HepG2 (cell line): Measurements from ENCODE around the gene STRN4. TPM values are rescaled to one million over a fixed set of nuclear protein-coding genes. Genes with fewer than 3 reads are reported as not detected.

Experiments
- ATAC-seq: fragments of 200-7000 bp; cut with Tn5 transposase; 3 replicates; pipeline ENCODE4 v1.9.1; 2020; ENCODE audit warnings: mild to moderate bottlenecking, moderate library complexity
- BruUV-seq: library from RNA; stranded (reverse); fragments of 400-500 nt; replicated peaks from 2 replicates; lab custom pipeline; 2021; lab: Mats Ljungman, UMichigan
- CTCF ChIA-PET: fragments of 300-600 bp; formaldehyde crosslinking; extraction: SDS; loops from one replicate; lab custom pipeline; 2021; ENCODE audit warnings: low total read pairs, inconsistent platforms, low intra/inter-chr PET ratio; lab: Yijun Ruan, JAX
- POLR2A ChIA-PET: fragments of 350-600 bp; sonication (Branson Sonifier 250); formaldehyde crosslinking; loops from one replicate; lab custom pipeline; 2020; ENCODE audit warnings: antibody characterized with exemption, inconsistent platforms; lab: Yijun Ruan, JAX
- DNase-seq: peaks from one replicate; pipeline ENCODE4 v3.0.0-alpha.2; 2015; ENCODE audit warnings: low spot score
- FAIRE-seq: peaks from 3 replicates; lab custom pipeline; 2011; peaks lifted over from hg19 to GRCh38; lab: Jason Lieb, UNC
- H2AFZ ChIP-seq: one replicate; pipeline ENCODE4 v1.6.1; 2011; ENCODE audit warnings: low read length, inconsistent platforms
- H3K27ac ChIP-seq: fragments of 300-600 bp; 3 replicates; pipeline ENCODE4 v1.8.0; 2011; ENCODE audit warnings: mixed run types, mild to moderate bottlenecking, mixed read lengths, low read length, inconsistent platforms; ENCODE audit not compliant: insufficient read depth; ENCODE audit errors: extremely low read length
- H3K27me3 ChIP-seq, 2 experiments: fragments of 200-600 bp in 1 of 2; 2 replicates in 1 of 2; 3 replicates in 1 of 2; pipeline versions ENCODE4 v1.6.0 to v1.8.0; 2011; ENCODE audit warnings: low read length in 2 of 2, mild to moderate bottlenecking in 2 of 2, moderate library complexity in 2 of 2, inconsistent platforms in 1 of 2; ENCODE audit not compliant: insufficient read depth in 2 of 2, control insufficient read depth in 1 of 2
- H3K36me3 ChIP-seq, 2 experiments: fragments of 200-600 bp in 1 of 2; replicated peaks in 1 of 2; 2 replicates in 1 of 2; 3 replicates in 1 of 2; pipeline versions ENCODE4 v1.5.1 to v1.8.0; 2011; ENCODE audit warnings: low read length in 2 of 2, inconsistent platforms in 1 of 2; ENCODE audit not compliant: insufficient read depth in 2 of 2, control insufficient read depth in 1 of 2
- H3K4me1 ChIP-seq: 2 replicates; pipeline ENCODE4 v1.5.1; 2012; ENCODE audit warnings: low read length, inconsistent platforms; ENCODE audit not compliant: insufficient read depth
- H3K4me2 ChIP-seq: 2 replicates; pipeline ENCODE4 v1.6.0; 2011; ENCODE audit warnings: low read depth, low read length, inconsistent platforms
- H3K4me3 ChIP-seq, 3 experiments: fragments of 200-600 bp in 1 of 3; sonication (generic), shearing (Covaris generic) in 1 of 3; replicated peaks in 1 of 3; 2 replicates each; pipeline ENCODE4 v1.5.1; 2011 to 2016; ENCODE audit warnings: low read length in 3 of 3, inconsistent platforms in 2 of 3, low read depth in 2 of 3, mild to moderate bottlenecking in 2 of 3, control low read depth in 1 of 3, mixed read lengths in 1 of 3; ENCODE audit not compliant: insufficient read depth in 1 of 3
- H3K79me2 ChIP-seq: one replicate; pipeline ENCODE4 v1.6.1; 2011; ENCODE audit warnings: low read length, inconsistent platforms; ENCODE audit not compliant: insufficient read depth
- H3K9ac ChIP-seq: 2 replicates; pipeline ENCODE4 v1.6.0; 2011; ENCODE audit warnings: mild to moderate bottlenecking, low read depth, low read length, inconsistent platforms; ENCODE audit not compliant: insufficient read depth
- H3K9me3 ChIP-seq: 2 replicates; pipeline ENCODE4 v1.5.1; 2012; ENCODE audit warnings: mild to moderate bottlenecking, low read length
- H4K20me1 ChIP-seq: 2 replicates; pipeline ENCODE4 v1.6.0; 2011; ENCODE audit warnings: inconsistent platforms, mild to moderate bottlenecking, low read length, moderate library complexity; ENCODE audit not compliant: insufficient read depth
- AGO2 ChIP-seq: fragments of 200-400 bp; formaldehyde crosslinking; optimal IDR thresholded peaks from 2 replicates; pipeline ENCODE3; 2017; ENCODE audit warnings: mild to moderate bottlenecking, low read depth, low read length, moderate library complexity
- PRDM10 ChIP-seq: sonication (generic); formaldehyde crosslinking; IDR thresholded peaks from 2 replicates; pipeline ENCODE4 v1.4.0; 2020; ENCODE audit warnings: low read depth, missing genetic modification reagents
- XRCC5 ChIP-seq: fragments of 200-400 bp; formaldehyde crosslinking; optimal IDR thresholded peaks from 2 replicates; pipeline ENCODE3; 2017; ENCODE audit warnings: mild to moderate bottlenecking, low read length
- ZMYM3 ChIP-seq: sonication (generic); formaldehyde crosslinking; IDR thresholded peaks from 2 replicates; pipeline ENCODE4 v1.5.1; 2020; ENCODE audit warnings: mild to moderate bottlenecking, missing genetic modification reagents
- WGBS: methylation state at CpG from one replicate; pipeline ENCODE4 v1.1.6; 2017; ENCODE audit warnings: low lambda C conversion rate; 5-methylcytosine and 5-hydroxymethylcytosine counted together
- in situ Hi-C: cut with HindIII; loops from 2 replicates; pipeline ENCODE4 v1.10.0; 2017; ENCODE audit warnings: low pct_unique_long_range_greater_than_20kb; ENCODE audit not compliant: extremely low pct_ligation_motif_present
- intact Hi-C: fragments of 100-400 bp; cut with micrococcal nuclease; formaldehyde crosslinking; loops from one replicate; pipeline ENCODE4 v1.10.0; 2022; ENCODE audit not compliant: unreplicated experiment
- polyA plus RNA-seq, 8 experiments: library from polyadenylated mRNA; depleted of rRNA in 3 of 8; stranded (reverse) in 7 of 8; unstranded in 1 of 8; fragments of >200 nt; fragmentation: Illumina TruSeq in 4 of 8; extraction: Trizol in 4 of 8; gene quantifications; 2 replicates each; pipeline versions ENCODE4 v1.2.1 to v1.2.3, GENCODE V29; 2011 to 2016; ENCODE audit warnings: low read depth in 4 of 8, missing spikeins in 1 of 8, mixed read lengths in 1 of 8; ENCODE audit not compliant: insufficient read depth in 1 of 8
- total RNA-seq, 5 experiments: library from RNA; depleted of rRNA; stranded (reverse); fragments of >200 nt; fragmentation: Illumina TruSeq; extraction: Trizol; gene quantifications; 2 replicates each; pipeline ENCODE4 v1.2.3, GENCODE V29; 2016; ENCODE audit warnings: low read depth in 1 of 5
- TF ChIP-seq, protein P1 (sequence below): IDR thresholded peaks from 2 replicates; pipeline ENCODE4 v1.6.1; 2016; ENCODE audit warnings: missing biosample characterization, missing genetic modification reagents, low read depth

The STRN4 gene
- total and polyA plus RNA-seq, 2 of the 13 experiments (the other 11 are each of a cell fraction or from before 2014, with no cell fraction given): 43.1 to 57.3 TPM

DNA sequence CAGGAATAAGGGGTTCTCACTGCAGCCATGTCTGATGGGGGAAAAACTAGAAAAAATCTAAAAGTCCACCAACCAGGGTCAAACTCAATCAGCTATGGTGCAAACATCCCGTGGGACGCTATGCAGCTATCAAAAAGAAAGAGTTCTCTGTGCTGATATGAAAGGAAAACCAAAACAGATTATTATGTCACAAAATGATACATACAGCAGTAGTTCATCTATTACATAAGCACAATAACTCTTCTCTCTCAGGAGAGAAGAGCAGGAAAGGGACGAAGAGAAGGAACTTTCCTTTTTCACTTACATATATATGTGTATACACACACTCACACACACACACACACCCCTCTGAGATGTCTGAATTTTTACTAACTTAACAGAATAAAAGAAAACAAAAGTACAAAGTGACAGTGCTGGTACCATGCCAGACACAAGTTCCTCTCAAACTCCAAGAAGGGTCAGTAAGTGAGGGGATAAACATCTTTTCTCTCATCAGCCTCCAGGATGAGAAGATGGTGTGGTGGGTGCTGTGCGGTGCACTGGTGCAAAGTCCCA lies 3.2 kb downstream of the STRN4 start (continued):
- TF ChIP-seq PRDM10: no peak
- TF ChIP-seq XRCC5: no peak

DNA sequence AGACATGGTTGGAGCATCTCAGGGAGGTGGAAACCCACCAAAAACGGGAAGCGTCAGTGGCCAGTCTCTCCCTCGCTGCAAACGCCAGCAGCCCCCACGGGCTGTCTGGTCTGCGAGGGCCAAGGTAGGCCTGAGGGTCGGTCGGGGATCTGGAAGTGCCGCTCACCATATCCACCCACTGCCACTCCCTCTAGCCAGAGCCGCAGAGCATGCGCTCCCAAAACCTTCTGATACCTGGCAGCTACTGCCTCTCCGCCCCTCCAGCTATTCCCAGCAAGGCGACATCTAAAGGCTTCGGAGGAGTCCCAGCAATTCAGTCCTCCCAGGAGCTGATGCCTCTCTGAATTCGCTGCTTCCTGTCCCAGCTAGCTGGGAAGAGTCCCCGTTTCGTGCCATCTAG lies 4.8 kb downstream of the STRN4 start:
- in situ Hi-C loops (no loop called here), intact Hi-C loops (no loop called here)
- peak; percentile 31 for TF ChIP-seq AGO2
- TF ChIP-seq, protein P1, sequence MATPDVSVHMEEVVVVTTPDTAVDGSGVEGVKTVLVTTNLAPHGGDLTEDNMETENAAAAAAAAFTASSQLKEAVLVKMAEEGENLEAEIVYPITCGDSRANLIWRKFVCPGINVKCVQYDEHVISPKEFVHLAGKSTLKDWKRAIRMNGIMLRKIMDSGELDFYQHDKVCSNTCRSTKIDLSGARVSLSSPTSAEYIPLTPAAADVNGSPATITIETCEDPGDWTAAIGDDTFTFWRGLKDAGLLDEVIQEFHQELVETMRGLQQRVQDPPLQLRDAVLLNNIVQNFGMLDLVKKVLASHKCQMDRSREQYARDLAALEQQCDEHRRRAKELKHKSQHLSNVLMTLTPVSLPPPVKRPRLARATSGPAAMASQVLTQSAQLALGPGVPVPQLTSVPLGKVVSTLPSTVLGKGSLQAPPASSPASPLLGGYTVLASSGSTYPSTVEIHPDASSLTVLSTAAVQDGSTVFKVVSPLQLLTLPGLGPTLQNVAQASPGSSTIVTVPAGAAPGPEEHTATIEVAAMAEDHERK (CRISPR knock-in tag): no peak
- TF ChIP-seq ZMYM3 (CRISPR knock-in tag): no peak
- Histone ChIP-seq H4K20me1 (peaks cover 44% of the 10 kb centered on the region), H3K36me3 (peaks cover 28 to 46% of the 10 kb centered on the region in 2 experiments), H3K4me2 (no peak overlapping the region), H3K27ac (no peak overlapping the region), H2AFZ (no peak overlapping the region), H3K27me3 (no peaks in the 10 kb centered on the region; a peak in 1 of 5 replicates), H3K4me3 (no peak overlapping the region), H3K9me3 (no peaks in the 10 kb centered on the region), H3K79me2 (peaks cover 77% of the 10 kb centered on the region), H3K4me1 (peaks cover 21% of the 10 kb centered on the region), H3K9ac (no peak overlapping the region)
- ChIA-PET POLR2A (no interaction called here), CTCF (no interaction called here)
- WGBS: 100% methylated on average over 6 of the region's 17 CpGs
- FAIRE-seq: no peak
- ATAC-seq: no peak
- DNase-seq: no peak
- BruUV-seq: no TSS peak
